CD4-positive, alpha-beta T cell treated with Interleukin-10 for 1 hour (primary cell): ENCODE data around the gene LUC7L3.
A peak's percentile ranks its signal among the peaks of the same experiment; 100 is the strongest.
"Not testable (repeated sequence)": the region's sequence is repeated elsewhere in the genome, so short reads cannot be mapped to it uniquely, and the experiment has no call there.

Experiments used
- DNase-seq: peaks from one replicate; pipeline ENCODE4 v3.0.0-alpha.2; 2020

LUC7L3 gene

GRCh38 chr17:50710650-50711049 is 8.8 kb upstream of the LUC7L3 start:
- no peak for DNase-seq

GRCh38 chr17:50712641-50713040 is 6.8 kb upstream of the LUC7L3 start:
- no peak for DNase-seq

DNA sequence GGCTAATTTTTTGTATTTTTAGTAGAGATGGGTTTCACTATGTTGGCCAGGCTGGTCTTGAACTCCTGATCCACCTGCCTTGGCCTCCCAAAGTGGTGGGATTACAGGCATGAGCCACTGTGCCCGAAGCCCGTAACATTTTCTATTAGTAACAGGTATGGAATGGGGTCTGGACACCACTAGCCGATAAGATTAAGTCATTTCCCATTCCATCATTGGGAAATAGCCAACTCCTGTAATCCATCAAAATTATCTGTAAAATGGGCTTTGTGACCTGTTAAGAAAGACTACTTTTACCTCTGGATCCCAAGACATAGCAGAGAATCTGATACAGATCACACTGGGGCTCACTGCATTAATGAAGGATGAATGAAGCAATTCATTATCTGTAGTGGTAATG is 3.9 kb upstream of the LUC7L3 start:
- no peak for DNase-seq

DNA sequence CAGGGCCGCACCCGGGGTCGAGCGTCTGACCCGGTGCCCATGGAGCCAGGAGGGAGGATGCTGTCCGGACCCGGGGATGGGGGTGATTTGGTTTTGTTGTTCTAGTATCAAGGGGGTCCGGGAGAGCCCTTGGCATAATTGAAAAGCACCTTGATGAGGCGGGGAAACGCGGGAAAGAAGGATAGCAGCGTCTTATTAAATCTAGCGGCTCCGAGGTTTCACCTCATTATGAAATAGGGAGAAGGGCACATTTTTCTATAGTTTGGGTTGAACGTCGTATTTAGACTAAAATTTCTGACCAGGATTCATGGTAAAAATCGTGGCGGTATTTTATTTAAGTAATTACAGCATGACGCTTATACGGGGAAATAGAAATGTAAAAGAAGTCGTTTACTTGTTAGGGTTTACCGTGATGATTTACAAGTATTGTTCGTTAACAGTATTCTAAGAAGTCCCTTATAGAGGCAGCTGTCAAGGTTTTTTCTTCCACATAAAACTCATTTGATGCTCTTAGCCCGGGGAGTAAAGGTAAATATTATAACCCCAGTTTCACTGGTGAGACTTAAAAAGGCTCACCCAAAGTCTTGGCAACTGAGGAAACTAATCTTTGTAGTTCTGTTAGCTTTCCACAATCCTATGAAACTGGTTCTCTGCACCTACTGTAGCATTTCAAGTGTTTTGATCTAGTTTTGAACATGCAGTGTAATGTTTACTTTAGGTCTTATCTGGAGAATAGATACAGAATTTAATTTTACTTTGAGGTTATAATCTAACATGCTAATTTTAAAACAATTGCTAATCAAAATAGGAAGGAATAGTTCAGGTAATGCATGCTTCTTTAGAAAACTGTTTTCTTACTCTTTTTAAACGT is 756 bp downstream of the LUC7L3 start:
- no peak for DNase-seq

GRCh38 chr17:50721194-50722010 is 2.0 kb downstream of the LUC7L3 start:
- DNase-seq, result peak; percentile 40

DNA sequence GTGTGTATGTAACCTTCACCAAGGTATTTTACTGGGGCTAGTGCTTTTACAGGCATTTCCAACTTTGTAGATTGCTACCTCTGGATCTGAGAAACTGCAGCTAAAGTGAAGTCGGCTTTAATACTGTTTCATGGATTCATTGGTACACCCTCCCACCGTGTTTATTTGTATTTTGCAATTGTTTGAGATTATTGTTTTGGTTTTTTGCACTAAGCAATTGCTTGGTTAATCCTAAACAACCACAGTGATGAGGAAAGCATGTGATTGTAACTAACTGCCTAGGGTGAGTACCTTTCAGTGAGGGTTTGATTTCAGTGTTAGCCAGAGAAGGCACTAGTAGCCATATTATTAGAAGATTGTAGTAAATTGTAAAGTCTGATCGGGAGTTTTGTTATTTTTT is 3.3 kb downstream of the LUC7L3 start:
- DNase-seq, result no peak

DNA sequence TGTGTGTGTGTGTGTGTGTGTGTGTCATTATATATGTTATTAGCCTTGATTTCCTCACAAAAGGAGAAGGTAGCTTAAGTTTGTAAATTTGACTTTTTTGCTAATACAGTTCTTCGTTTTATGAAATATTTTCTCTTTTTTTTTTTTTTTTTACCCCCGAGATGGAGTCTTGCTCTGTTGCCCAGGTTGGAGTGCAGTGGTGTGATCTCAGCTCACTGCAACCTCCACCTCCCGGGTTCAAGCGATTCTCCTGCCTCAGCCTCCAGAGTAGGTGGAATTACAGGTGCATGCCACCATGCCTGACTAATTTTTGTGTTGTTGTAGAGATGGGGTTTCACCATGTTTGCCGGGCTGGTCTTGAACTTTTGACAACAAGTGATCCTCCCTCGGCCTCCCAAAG is 5.2 kb downstream of the LUC7L3 start:
- DNase-seq, result not testable (repeated sequence)

GRCh38 chr17:50725769-50726655 is 6.6 kb downstream of the LUC7L3 start:
- no peak for DNase-seq

GRCh38 chr17:50728112-50728429 is 8.7 kb downstream of the LUC7L3 start:
- no peak for DNase-seq

DNA sequence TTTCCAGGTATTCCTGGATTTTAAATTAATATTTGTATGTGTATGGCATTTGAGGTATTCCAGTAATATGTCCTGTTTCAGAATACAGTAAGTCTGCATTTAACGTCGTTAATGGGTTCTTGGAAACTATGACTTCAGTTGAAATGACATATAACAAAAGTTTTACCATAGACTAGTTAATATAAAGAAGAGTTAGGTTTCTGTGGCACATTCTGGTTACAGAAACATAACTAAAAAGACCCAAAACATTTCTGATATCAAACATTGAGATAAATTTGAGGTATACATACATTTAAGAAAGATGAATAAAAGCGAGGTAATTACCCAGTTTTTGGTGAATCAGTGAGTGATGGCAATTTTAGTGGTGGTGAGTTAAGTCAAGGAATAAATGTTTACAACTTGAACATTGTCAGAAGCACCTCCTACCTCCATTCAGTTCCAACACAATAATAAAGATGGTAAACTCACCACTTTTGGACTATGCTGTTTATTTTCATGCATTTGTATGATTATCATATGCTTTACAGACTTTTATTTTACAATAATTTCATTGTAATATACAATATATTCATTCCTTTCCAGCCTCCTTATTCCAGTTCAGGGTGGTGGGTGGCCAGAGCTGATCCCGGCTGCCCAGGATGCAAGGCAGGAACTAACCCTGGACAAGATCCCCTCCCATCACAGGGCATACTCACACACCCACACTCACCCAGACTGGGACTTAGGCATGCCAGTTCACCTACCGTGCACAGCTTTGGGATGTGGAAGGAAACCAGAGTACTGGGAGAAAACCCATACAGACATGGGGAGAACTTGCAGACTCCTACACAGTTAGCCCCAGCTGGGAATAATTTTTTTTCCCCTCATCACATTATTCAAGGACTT is 9.7 kb downstream of the LUC7L3 start:
- no peak for DNase-seq

GRCh38 chr17:50731575-50732460 is 12.4 kb downstream of the LUC7L3 start:
- no peak for DNase-seq

DNA sequence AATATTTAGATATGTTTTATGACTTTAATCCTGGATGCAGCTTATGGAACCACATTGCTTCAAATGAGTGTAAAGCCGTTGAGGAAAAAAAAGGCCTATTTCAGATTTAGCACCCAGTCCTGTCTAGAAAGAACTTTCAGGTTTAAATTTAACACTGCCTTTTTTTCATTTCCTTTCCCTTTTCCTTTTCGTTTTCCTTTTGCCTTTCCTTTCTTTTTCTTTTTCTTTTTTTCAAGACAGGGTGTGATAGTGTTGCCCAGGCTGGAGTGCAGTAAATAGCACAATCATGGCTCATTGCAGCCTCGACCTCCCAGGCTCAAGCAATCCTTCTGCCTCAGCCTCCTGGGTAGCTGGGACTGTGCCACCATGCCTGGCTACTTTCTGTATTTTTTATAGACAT is 15.9 kb downstream of the LUC7L3 start:
- no peak for DNase-seq

- DNase-seq, result no peak
Observed at GRCh38 chr17:50737118-50737698, 17.8 kb downstream of the LUC7L3 start.

DNA sequence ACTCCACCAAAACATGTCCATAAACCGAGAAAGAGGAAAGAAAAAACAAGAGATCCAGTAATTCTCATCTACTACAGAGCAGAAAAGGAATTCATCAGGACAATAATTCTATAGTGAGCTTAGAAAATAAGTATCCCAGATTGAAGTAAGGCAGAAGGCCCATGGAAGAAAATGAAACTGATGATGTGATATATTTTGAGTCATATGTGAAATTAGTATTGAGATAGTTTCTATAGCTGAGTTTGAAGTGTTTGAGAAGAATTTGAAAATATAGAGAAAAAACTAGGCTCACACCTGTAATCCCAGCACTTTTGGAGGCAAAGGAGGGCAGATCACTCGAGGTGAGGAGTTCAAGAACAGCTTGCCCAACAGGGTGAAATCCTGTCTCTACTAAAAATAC is 19.7 kb downstream of the LUC7L3 start:
- no peak for DNase-seq

DNA sequence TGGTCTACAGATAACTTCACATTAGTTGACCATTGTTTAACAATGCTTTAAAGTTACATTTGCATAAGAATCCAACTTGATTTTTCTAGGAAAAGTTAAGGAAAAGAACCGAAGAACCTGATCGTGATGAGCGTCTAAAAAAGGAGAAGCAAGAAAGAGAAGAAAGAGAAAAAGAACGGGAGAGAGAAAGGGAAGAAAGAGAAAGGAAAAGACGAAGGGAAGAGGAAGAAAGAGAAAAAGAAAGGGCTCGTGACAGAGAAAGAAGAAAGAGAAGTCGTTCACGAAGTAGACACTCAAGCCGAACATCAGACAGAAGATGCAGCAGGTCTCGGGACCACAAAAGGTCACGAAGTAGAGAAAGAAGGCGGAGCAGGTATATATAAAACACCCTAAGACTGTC is 26.2 kb downstream of the LUC7L3 start:
- no peak for DNase-seq

DNA sequence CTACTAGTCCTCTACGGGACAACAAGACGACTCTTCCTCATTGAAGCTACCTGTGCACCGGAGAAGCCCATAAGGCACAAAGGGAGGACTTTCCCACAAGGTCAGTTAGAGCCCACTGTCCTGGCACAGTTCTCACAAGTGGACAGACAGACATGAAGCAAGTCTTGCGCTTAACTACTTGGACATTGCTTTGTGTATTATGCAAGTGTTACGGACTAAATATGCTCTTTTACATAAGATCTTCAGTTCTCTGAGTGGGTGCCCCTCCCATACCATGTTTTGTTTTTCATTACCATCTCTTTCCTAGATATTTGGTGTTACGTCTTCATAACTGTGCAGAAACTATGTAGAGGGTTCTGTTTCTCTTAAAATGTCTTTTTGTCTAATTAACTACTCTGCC is 29.8 kb downstream of the LUC7L3 start:
- no peak for DNase-seq

GRCh38 chr17:50754521-50754920 is 35.1 kb downstream of the LUC7L3 start:
- DNase-seq, result no peak

- no peak for DNase-seq
Observed at GRCh38 chr17:50758524-50758923, 39.1 kb downstream of the LUC7L3 start.

DNA sequence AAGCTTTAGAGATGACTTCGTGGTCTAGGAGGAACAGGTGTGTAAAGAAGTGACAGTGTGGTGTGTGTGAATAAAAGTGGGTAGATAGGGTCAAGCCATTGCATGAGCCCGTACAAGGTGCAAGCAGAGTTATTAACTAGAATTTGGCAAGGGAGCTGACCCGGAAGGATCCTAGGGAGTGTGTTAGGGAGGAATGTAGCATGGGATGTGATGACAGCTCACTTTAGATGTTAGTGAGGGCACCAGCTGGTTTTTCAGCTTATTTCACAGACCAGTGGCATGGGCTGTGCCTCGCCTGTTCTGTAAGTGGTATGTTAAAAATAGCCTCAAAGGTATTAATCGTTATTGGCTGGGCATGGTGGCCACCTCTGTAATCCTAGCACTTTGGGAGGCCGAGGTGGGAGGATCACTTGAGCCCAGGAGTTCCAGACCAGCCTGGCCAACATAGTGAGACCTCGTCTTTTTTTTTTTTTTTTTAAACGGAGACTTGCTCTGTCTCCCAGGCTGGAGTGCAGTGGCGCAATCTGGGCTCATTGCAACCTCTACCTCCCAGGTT is 39.7 kb downstream of the LUC7L3 start:
- no peak for DNase-seq

- no peak for DNase-seq
Observed at GRCh38 chr17:50762177-50762576, 42.8 kb downstream of the LUC7L3 start.
